ENCODE data around the gene MTUS2.

Gene MTUS2

DNA sequence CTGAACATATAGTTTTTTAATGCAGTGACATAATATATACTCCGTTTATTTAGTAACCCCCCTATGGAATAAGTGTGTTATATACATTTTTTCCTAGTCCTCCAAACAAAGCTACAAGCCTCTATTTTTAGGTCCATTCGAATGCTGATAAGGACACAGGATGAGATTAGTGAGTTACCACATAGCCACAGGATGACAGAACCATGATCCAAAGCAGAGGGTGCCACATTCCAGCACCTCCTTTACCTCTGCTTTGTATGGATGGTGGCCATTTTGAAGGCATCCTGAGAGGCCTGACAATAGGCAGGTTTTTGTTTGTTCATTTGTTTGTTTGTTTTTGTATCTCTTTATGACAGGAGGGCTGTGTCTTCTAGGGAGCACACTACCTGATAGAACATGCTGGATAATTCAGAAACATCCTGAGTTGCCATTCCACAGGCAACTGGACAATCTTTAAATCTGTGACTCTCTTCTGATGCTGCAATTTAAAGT is 186.3 kb downstream of the MTUS2 start:
- no peaks in the 10 kb centered on the region for H3K27me3 Mint-ChIP-seq
- no peak overlapping the region for H3K4me3 Mint-ChIP-seq
- no peaks in the 10 kb centered on the region for H3K36me3 Mint-ChIP-seq (ENCODE audit: low read depth)
- no peaks in the 10 kb centered on the region for H3K9me3 Mint-ChIP-seq
- no peak overlapping the region for H3K27ac Mint-ChIP-seq
- H3K4me1 Mint-ChIP-seq (ENCODE audit: low read depth): no peaks in the 10 kb centered on the region

DNA sequence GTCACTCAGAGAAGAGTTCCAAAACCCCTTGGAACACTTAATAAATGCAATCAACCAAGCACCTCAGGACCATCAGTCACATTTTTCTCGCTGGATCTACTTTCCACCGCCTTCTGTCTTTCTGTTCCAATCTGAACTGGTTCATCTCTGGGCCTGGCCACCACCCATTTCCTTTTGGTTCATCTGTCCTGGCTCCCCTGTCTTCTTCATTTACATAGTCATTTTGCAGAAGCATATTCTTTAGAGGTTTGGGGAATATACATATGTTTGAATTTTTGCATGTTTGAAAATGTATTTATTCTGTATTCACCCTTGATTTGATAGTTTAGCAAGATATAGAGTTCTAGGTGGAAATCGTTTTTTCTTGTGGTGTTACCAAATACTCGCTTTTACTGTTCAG is 188.2 kb downstream of the MTUS2 start:
- no peaks in the 10 kb centered on the region for H3K4me1 Mint-ChIP-seq (ENCODE audit: low read depth)
- H3K27me3 Mint-ChIP-seq: no peaks in the 10 kb centered on the region
- no peaks in the 10 kb centered on the region for H3K36me3 Mint-ChIP-seq (ENCODE audit: low read depth)
- H3K27ac Mint-ChIP-seq: no peak overlapping the region
- no peaks in the 10 kb centered on the region for H3K9me3 Mint-ChIP-seq
- H3K4me3 Mint-ChIP-seq: no peak overlapping the region

DNA sequence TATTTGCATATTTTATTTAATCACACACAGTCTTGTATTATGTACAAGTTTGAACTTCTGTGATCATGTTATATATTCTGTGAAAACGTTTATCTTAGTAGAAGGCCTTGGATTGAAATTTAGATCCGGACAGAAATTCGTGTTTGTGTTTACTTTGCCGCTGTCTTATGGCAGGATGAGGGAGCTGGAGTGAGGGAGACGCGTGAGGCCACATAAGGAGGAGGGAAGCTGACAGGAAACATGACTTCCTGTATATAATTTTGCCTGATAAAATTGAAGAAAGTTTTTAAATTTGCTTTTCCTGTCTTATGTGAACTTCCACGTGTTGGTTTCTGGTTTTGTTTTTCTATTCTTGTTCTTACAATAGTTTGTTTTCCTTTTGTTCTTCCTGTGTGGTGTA is 200.2 kb downstream of the MTUS2 start:
- Mint-ChIP-seq H3K4me3 (no peak overlapping the region), H3K36me3 (ENCODE audit: low read depth) (no peaks in the 10 kb centered on the region), H3K27ac (peak overlapping the region; percentile 36), H3K4me1 (ENCODE audit: low read depth) (peaks cover 7% of the 10 kb centered on the region), H3K9me3 (no peaks in the 10 kb centered on the region), H3K27me3 (no peaks in the 10 kb centered on the region)

DNA sequence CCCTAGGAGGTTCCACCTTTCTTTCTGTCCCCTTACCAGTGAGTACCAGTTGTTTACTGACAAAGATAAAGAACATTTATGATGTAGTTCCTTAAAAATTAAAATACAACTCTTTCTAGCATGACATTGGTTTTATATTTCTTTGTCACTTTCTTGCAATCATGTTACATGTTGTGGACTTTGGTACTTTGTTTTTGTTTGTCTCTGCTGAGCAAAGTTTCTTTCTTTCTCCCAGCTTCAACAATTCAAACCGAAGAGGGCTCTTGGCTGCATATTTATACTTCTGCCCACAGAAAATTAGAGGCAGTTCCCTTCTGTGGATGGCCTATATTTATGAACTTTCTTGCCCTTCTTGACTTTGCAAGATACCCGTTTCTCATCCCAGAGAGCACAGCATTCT is 201.2 kb downstream of the MTUS2 start:
- no peaks in the 10 kb centered on the region for H3K36me3 Mint-ChIP-seq (ENCODE audit: low read depth)
- H3K27me3 Mint-ChIP-seq: no peaks in the 10 kb centered on the region
- peaks cover 7% of the 10 kb centered on the region for H3K4me1 Mint-ChIP-seq (ENCODE audit: low read depth)
- H3K27ac Mint-ChIP-seq: no peak overlapping the region
- no peak overlapping the region for H3K4me3 Mint-ChIP-seq
- no peaks in the 10 kb centered on the region for H3K9me3 Mint-ChIP-seq

DNA sequence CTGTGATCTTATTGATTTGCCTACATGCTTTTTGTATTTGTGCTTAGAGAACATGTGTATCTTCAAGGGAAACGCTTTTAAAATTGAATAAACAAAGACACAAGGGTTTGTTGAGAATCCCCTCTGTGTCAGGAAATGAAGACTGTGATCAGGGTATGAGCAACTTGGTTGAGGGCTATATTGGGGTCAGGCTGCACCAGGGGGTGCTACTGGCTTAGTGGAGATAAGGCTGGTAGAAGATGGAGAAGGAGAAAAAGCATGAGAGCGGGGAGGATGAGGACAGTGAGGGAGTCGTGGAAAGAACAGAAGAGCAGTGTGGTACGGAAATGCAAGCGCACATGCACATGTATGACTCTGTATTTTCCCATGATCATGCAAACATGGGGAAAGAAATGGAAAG is 201.6 kb downstream of the MTUS2 start:
- H3K4me1 Mint-ChIP-seq (ENCODE audit: low read depth): peaks cover 7% of the 10 kb centered on the region
- no peaks in the 10 kb centered on the region for H3K27me3 Mint-ChIP-seq
- no peaks in the 10 kb centered on the region for H3K36me3 Mint-ChIP-seq (ENCODE audit: low read depth)
- no peak overlapping the region for H3K27ac Mint-ChIP-seq
- H3K4me3 Mint-ChIP-seq: no peak overlapping the region
- H3K9me3 Mint-ChIP-seq: no peaks in the 10 kb centered on the region

DNA sequence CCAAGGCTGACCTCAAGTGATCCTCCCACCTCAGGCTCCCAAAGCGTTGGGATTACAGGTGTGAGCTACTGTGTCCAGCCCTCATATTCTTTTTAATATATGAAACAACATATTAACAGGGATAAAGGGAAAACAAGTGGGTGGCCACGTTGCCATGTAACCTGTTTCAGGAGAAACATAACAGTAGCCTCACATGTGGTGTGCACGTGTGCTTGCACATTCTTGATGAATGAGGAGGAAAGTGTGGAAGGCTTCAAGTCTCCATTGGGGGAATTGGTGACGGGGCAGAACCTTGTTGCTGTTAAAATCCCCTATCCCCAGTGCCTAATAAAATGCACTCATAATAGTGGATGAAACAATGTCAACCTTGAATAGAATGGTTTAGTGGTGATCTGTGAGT is 202.3 kb downstream of the MTUS2 start:
- Mint-ChIP-seq H3K36me3 (ENCODE audit: low read depth) (no peaks in the 10 kb centered on the region), H3K4me1 (ENCODE audit: low read depth) (peaks cover 7% of the 10 kb centered on the region), H3K4me3 (no peak overlapping the region), H3K9me3 (no peaks in the 10 kb centered on the region), H3K27me3 (no peaks in the 10 kb centered on the region), H3K27ac (no peak overlapping the region)

DNA sequence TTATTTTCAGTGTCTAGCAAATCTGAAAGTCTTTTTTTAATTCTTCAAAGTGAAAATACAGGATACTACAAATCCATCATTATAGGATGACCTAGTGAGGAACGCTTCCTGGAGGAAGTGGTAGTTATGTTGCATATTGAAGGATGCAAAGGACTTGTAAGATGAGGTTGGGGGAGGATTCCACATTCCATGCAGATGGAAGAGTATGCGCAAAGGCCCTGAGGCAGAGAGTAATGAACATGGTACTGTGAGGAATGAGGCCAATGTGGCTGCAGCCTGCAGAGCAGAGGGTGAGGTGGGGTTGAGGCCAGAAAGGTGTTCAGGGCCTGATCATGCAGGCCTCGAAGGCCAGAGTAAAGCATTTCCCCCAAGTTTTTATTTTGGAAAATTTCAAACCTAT is 202.8 kb downstream of the MTUS2 start:
- H3K9me3 Mint-ChIP-seq: no peaks in the 10 kb centered on the region
- no peak overlapping the region for H3K4me3 Mint-ChIP-seq
- H3K27me3 Mint-ChIP-seq: no peaks in the 10 kb centered on the region
- no peak overlapping the region for H3K27ac Mint-ChIP-seq
- H3K36me3 Mint-ChIP-seq (ENCODE audit: low read depth): no peaks in the 10 kb centered on the region
- peaks cover 7% of the 10 kb centered on the region for H3K4me1 Mint-ChIP-seq (ENCODE audit: low read depth)

DNA sequence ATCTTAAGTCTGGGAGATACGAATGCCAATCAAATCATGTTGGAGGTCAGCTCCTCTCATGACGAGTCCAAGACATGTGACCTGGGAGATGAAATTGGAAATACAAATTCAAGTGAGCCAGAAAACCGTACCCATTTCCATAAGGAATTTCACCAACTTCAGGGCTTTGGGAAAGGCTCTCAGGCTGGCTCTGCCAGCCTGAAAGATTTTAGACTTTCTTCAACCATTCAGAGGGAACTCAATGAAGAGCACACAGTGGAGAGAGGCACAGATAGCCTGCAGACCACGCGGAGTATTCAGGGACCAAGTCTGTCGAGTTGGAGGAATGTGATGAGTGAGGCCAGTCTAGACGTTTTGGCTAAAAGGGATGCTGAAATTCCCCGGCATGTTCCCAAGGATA is 204.6 kb downstream of the MTUS2 start:
- Mint-ChIP-seq H3K27ac (no peak overlapping the region), H3K9me3 (peaks cover 5% of the 10 kb centered on the region), H3K4me1 (ENCODE audit: low read depth) (peaks cover 7% of the 10 kb centered on the region), H3K4me3 (no peak overlapping the region), H3K36me3 (ENCODE audit: low read depth) (no peaks in the 10 kb centered on the region), H3K27me3 (no peaks in the 10 kb centered on the region)

DNA sequence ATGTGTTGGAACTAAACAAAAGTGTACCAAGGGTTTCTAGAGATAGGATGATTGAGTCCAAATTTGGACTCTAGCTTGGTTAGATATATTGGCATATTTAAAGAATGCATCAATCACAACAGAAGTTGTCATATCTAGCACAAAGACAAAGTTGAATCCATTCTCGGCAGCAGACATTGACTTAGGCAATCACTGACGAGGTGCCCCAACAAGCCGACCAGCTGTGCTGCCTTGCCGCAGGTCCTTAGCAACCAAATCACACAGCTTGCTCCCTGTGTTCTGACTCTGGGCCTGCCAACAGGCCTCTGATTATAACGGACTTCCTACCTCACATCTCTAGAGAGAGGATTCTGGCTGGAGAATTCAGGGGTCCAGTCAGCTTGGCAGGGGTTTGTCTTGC is 208.7 kb downstream of the MTUS2 start:
- Mint-ChIP-seq H3K4me1 (ENCODE audit: low read depth) (no peaks in the 10 kb centered on the region), H3K4me3 (no peak overlapping the region), H3K27ac (no peak overlapping the region), H3K27me3 (no peaks in the 10 kb centered on the region), H3K9me3 (peaks cover 5% of the 10 kb centered on the region), H3K36me3 (ENCODE audit: low read depth) (no peaks in the 10 kb centered on the region)

DNA sequence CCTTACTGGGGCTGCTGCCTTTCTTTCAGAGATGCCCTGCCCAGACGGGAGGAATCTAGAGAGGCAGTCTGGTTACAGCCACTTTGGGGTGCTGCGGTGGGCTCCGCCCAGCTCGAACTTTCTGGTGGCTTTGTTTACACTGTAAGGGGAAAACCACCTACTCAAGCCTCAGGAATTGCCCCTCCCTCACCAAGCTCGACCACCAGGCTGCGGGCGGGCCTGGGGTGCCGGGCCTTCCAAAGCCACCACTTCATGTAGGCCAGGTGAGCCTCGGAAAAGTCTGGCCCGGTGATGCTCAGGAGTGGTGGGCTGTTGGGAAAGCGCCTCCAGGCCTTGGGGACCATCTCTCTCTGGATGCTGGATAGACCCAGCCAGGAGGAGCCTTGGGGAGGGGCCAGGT is 218.6 kb downstream of the MTUS2 start:
- H3K27me3 Mint-ChIP-seq: no peaks in the 10 kb centered on the region

DNA sequence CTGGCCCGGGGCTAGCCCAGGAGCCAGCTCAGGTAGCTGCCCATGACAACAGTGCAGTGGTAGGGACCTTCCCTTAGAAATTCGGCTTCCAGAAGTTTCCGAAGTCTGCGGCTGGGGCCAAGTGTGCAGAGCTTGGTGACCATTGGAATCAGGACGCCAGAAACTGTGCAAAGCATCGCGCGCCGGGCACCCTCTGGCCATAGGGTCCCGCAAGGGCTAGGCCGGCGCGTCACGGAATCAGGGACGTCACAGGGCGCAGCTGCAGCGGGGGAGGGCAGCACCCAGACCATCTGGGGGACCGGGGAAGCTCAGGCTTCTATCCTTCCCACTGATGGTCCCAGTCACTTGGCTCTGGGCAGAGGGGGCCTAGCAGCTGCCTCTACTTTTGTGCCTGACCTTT is 219.1 kb downstream of the MTUS2 start:
- peaks cover under 1% of the 10 kb centered on the region for H3K9me3 Mint-ChIP-seq
- no peak overlapping the region for H3K4me3 Mint-ChIP-seq
- H3K4me1 Mint-ChIP-seq (ENCODE audit: low read depth): no peaks in the 10 kb centered on the region
- no peaks in the 10 kb centered on the region for H3K27me3 Mint-ChIP-seq
- no peak overlapping the region for H3K27ac Mint-ChIP-seq
- no peaks in the 10 kb centered on the region for H3K36me3 Mint-ChIP-seq (ENCODE audit: low read depth)

More for the DNA sequence above, 218.6 kb downstream of the MTUS2 start:
- H3K36me3 Mint-ChIP-seq (ENCODE audit: low read depth): no peaks in the 10 kb centered on the region
- H3K27ac Mint-ChIP-seq: no peak overlapping the region
- no peaks in the 10 kb centered on the region for H3K4me1 Mint-ChIP-seq (ENCODE audit: low read depth)
- no peaks in the 10 kb centered on the region for H3K9me3 Mint-ChIP-seq
- H3K4me3 Mint-ChIP-seq: no peak overlapping the region

DNA sequence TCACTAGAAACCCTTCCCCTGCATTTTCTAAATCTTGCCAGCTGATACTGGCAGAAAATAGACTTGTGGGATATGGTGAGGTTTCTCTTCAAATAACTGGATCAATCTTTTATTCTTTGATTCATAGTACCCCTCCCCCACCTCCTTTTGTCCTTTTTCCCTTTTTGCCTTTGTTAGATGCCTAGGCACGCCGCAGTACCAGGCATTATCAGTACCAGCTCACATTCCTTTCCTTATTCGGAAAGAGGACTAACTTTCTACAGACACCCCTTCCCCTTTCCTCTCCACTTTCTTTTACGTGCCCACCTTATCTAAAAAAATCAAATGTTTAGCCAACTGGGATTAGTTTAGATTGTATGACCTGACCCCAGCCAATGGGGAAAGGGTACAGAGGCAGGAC is 226.4 kb downstream of the MTUS2 start:
- no peaks in the 10 kb centered on the region for H3K27me3 Mint-ChIP-seq
- peaks cover 25% of the 10 kb centered on the region for H3K9me3 Mint-ChIP-seq
- H3K4me1 Mint-ChIP-seq (ENCODE audit: low read depth): no peaks in the 10 kb centered on the region
- no peak overlapping the region for H3K27ac Mint-ChIP-seq
- no peak overlapping the region for H3K4me3 Mint-ChIP-seq
- no peaks in the 10 kb centered on the region for H3K36me3 Mint-ChIP-seq (ENCODE audit: low read depth)

DNA sequence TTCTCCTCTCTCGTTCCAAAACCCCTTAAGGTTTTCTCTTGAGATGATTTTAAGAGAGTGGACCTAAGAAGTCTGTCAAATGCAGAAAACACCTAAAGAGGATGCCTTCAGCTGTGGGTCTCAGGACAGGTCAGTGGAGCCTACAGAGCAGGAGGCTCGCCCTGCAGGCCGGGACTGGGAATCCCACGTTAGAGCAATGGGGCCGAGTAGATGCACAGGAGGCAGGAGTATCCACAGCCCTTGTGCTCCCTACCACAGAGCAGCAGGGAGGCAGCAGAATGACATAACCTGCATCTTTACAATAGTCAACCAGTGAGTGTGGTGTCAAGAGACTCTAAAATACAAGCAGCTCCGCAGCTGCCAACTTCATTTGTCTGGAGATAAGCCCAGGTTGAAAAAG is 229.4 kb downstream of the MTUS2 start:
- Mint-ChIP-seq H3K27me3 (no peaks in the 10 kb centered on the region), H3K27ac (no peak overlapping the region), H3K4me1 (ENCODE audit: low read depth) (no peaks in the 10 kb centered on the region), H3K36me3 (ENCODE audit: low read depth) (no peaks in the 10 kb centered on the region), H3K4me3 (no peak overlapping the region), H3K9me3 (peaks cover 21% of the 10 kb centered on the region)

DNA sequence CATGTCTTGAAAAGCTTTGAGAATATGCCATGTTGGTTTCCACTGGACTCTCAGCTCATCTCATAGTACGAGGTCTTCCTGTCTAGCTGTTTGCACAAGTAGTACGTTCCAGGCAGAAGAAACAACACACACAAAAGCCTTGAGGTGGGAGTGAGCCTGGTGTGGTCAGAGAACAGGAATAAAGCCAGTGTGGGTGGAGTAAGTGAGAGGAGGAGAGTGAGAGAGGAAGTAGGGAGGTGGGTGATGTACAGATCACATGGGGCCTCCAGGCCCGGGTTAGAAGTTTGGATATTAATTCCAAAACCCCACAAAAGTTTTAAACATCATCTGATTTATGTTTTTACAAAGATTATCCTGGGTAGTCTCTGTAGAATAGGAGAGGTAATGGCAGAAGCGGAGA is 230.6 kb downstream of the MTUS2 start:
- H3K27me3 Mint-ChIP-seq: no peaks in the 10 kb centered on the region
- H3K27ac Mint-ChIP-seq: no peak overlapping the region
- H3K4me3 Mint-ChIP-seq: no peak overlapping the region
- no peaks in the 10 kb centered on the region for H3K4me1 Mint-ChIP-seq (ENCODE audit: low read depth)
- no peaks in the 10 kb centered on the region for H3K36me3 Mint-ChIP-seq (ENCODE audit: low read depth)
- H3K9me3 Mint-ChIP-seq: peaks cover 19% of the 10 kb centered on the region

DNA sequence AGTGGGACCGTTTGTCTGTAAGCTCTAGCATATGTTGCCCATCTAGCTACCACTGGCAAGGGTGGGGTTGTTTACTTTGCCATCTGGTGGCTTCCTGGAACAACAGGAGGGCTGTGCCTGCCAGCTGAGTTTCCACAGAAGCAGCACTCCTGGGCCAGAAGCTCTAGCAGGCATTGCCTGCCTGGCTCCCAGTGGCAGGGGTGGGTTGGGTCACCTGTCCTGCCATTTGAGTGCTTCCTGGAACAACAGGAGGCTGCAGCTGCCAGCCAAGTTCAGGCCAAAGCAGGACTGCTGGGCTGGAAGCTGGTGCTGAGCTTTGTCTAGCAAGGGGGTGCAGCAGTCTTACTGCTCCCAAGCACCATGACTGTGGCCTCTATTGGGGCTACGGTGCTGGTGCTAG is 239.7 kb downstream of the MTUS2 start:
- Mint-ChIP-seq H3K9me3 (peaks cover 31% of the 10 kb centered on the region), H3K36me3 (ENCODE audit: low read depth) (no peaks in the 10 kb centered on the region), H3K27me3 (no peaks in the 10 kb centered on the region), H3K4me3 (no peak overlapping the region), H3K27ac (no peak overlapping the region), H3K4me1 (ENCODE audit: low read depth) (no peaks in the 10 kb centered on the region)

DNA sequence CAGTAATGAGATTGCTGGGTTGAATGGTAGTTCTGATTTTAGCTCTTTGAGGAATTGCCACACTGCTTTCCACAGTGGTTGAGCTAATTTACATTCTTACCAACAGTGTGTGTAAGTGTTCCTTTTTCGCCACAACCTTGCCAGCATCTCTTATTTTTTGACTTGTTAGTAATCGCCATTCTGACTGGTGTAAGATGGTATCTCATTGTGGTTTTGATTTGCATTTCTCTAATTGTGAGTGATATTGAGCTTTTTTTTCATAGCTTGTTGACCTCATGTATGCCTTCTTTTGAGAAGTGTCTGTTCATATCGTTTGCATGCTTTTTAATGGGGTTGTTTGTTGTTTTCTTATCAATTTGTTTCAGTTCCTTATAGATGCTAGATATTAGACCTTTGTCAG is 245.0 kb downstream of the MTUS2 start:
- no peaks in the 10 kb centered on the region for H3K4me1 Mint-ChIP-seq (ENCODE audit: low read depth)
- H3K27me3 Mint-ChIP-seq: no peaks in the 10 kb centered on the region
- no peaks in the 10 kb centered on the region for H3K9me3 Mint-ChIP-seq
- no peaks in the 10 kb centered on the region for H3K36me3 Mint-ChIP-seq (ENCODE audit: low read depth)
- no peak overlapping the region for H3K4me3 Mint-ChIP-seq
- H3K27ac Mint-ChIP-seq: no peak overlapping the region

Measured in stimulated activated naive CD8-positive, alpha-beta T cell treated with anti-CD3 and anti-CD28 coated beads, Interleukin-15, Interleukin-2, amounts not matched to agents 100 ng/mL and 50 ng/mL, for 24 hours (primary cell).